Left ventricle myocardium inferior (tissue), 1 donor: ENCODE measurements around the gene DNAJC2. TPM values are rescaled to one million over a fixed set of nuclear protein-coding genes. Genes with fewer than 3 reads are reported as not detected.

Experiments
- DNase-seq: peaks from one replicate; pipeline ENCODE4 v3.0.0-alpha.2; 2020
- H3K27ac ChIP-seq: fragments of 200-600 bp; replicated peaks from 2 replicates; pipeline ENCODE4 v1.8.0; 2021
- H3K27me3 ChIP-seq: fragments of 200-600 bp; 2 replicates; pipeline ENCODE4 v1.8.0; 2021; ENCODE audit warnings: low read depth
- H3K36me3 ChIP-seq: fragments of 200-600 bp; 2 replicates; pipeline ENCODE4 v1.8.0; 2021
- H3K4me1 ChIP-seq: fragments of 200-600 bp; 2 replicates; pipeline ENCODE4 v1.8.0; 2021
- H3K4me3 ChIP-seq: fragments of 200-600 bp; 2 replicates; pipeline ENCODE4 v1.8.0; 2021; ENCODE audit warnings: mild to moderate bottlenecking, moderate library complexity
- H3K9me3 ChIP-seq: fragments of 200-600 bp; replicated peaks from 2 replicates; pipeline ENCODE4 v1.8.0; 2021
- CTCF ChIP-seq: fragments of 200-600 bp; IDR thresholded peaks from 2 replicates; pipeline ENCODE4 v1.8.0; 2021; ENCODE audit warnings: antibody characterized with exemption, mild to moderate bottlenecking, borderline replicate concordance
- intact Hi-C: fragments of 100-400 bp; cut with micrococcal nuclease; formaldehyde crosslinking; loops from one replicate; pipeline ENCODE4 v1.11.0; 2022
- total RNA-seq: library from RNA; stranded (reverse); fragmentation: NEBNext Ultra II Directional; extraction: Animal tissue kit (Norgen Biotek cat#: 25700); gene quantifications from one replicate; pipeline ENCODE4 v1.2.1, GENCODE V29; 2021
- donor health status: DM: no; HTN: yes; CAD: no; lungs with severe emphysema.

Gene DNAJC2
- total RNA-seq, 1 donor from 2014 or later, result 13.9 TPM

DNA sequence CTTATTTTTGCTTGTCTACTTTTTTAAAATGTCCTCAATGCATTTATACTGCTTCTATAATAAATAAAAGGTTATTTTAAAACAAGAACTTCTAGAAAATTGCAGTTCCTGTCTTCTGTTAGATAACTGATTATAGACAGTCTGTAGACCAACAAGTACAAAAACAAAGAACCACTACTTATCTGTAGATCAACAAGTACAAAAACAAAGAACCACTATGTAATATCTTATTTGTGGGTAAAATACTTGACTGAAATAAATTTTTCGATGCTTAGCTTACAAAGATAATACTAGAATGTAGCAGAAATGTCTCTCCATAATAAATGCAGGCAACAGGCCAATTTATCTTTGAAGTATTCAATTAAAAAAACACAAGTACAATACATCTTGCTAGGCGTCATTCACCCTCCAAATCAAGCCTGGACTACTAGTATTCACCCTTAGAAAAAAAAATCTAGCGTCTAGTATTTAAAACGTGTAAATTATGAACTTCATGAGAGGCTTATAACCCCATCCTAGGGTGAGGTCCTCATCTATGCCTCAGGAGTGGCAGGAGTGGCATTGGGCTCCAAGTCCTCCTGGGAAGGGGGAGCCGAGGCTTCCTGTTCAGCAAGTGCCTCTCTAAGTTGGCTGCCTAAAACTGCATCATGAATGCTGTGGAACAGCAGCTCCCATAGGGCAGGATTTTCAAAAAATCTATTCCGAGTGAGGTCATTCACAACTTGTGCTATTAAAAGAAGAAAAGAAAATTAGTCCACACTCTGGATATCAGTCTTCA lies 29.5 kb upstream of the DNAJC2 start:
- Histone ChIP-seq H3K27me3 (peaks cover 18% of the 10 kb centered on the region), H3K9me3 (no peaks in the 10 kb centered on the region), H3K4me3 (no peak overlapping the region), H3K4me1 (no peaks in the 10 kb centered on the region), H3K27ac (no peak overlapping the region), H3K36me3 (peaks cover 5% of the 10 kb centered on the region)
- TF ChIP-seq CTCF, result no peak
- intact Hi-C loops, result no loop called here
- DNase-seq, result no peak

DNA sequence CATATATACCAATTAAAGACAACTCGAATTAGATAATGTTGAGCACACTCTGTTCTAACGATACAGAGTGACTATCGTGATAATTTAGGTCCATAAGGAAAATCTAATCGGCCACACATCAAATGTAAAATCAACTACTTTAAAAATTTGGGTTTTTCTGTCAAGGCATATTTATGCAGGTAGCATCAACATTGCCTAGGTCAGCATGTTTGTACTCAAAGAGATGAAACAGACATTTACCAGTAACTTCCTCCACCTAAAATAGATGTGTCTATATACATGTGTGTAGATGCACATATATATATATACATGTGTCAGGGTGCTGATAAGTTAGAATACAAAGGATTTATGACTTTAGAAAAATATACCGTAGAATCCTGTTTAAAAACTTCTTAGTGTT lies 24.9 kb upstream of the DNAJC2 start:
- no peak overlapping the region for H3K27ac ChIP-seq
- no peak overlapping the region for H3K4me3 ChIP-seq
- intact Hi-C loops, result no loop called here
- no peak for DNase-seq
- H3K4me1 ChIP-seq, result no peaks in the 10 kb centered on the region
- no peaks in the 10 kb centered on the region for H3K27me3 ChIP-seq
- TF ChIP-seq CTCF, result no peak
- H3K36me3 ChIP-seq, result peaks cover 51% of the 10 kb centered on the region
- no peaks in the 10 kb centered on the region for H3K9me3 ChIP-seq

- Histone ChIP-seq H3K9me3 (no peaks in the 10 kb centered on the region), H3K36me3 (peaks cover 32% of the 10 kb centered on the region), H3K4me1 (peaks cover 69% of the 10 kb centered on the region), H3K4me3 (peak overlapping the region; percentile 87), H3K27me3 (no peaks in the 10 kb centered on the region), H3K27ac (no peak overlapping the region)
- TF ChIP-seq CTCF, result no peak
- DNase-seq, result no peak
- intact Hi-C loops, result no loop called here
These were observed 5.2 kb upstream of the DNAJC2 start for GRCh38 chr7:103349805-103350204.

DNA sequence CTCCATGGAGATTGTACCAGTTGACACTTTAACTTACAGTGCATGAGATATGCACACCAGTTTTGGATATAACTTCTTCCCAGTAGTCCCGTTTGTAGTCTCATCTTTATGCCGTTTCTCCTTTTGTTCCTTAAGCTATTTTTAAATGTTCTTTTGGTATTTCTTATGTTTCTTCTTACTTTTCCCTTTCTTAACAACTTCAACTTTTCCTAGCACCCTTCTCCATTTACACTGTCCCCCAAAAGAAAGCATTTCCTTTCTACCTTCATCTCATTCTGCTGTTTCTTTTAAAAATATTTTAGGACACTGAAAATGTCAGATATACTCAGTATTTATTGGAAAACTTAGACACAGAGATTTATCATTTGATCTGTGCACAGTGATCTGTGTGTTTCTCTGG lies 4.4 kb upstream of the DNAJC2 start:
- intact Hi-C loops, result no loop called here
- H3K27ac ChIP-seq, result no peak overlapping the region

DNA sequence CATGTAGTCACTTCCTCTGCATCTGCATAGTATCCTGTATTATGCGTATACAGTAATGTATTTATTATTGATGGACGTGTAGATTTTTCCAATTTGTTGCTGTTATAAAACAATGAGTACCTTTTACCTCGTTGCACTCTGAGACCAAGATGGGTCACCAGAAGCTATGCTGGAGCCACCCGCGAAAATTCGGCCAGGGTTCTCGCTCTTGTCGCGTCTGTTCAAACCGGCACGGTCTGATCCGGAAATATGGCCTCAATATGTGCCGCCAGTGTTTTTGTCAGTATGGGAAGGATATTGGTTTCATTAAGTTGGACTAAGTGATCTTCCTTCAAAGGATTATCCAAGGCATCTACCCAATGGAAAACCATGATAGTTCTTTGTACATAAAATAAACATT lies 3.9 kb upstream of the DNAJC2 start:
- TF ChIP-seq CTCF, result no peak
- Histone ChIP-seq H3K9me3 (no peaks in the 10 kb centered on the region), H3K27me3 (no peaks in the 10 kb centered on the region), H3K4me3 (peak overlapping the region; percentile 87), H3K4me1 (peaks cover 81% of the 10 kb centered on the region), H3K36me3 (peaks cover 19% of the 10 kb centered on the region), H3K27ac (peak overlapping the region; percentile 92)
- DNase-seq, result no peak
- intact Hi-C loops, result no loop called here

More for the DNA sequence above, 4.4 kb upstream of the DNAJC2 start:
- Histone ChIP-seq H3K4me1 (peaks cover 76% of the 10 kb centered on the region), H3K27me3 (no peaks in the 10 kb centered on the region), H3K36me3 (peaks cover 23% of the 10 kb centered on the region), H3K4me3 (peak overlapping the region; percentile 87), H3K9me3 (no peaks in the 10 kb centered on the region)
- no peak for TF ChIP-seq CTCF
- DNase-seq, result no peak
